HG02763 (cell line): ENCODE measurements around the gene SMG7.

Experiments
- ATAC-seq: cut with Tn5 transposase; IDR thresholded peaks from one replicate; pipeline ENCODE4 v1.9.1; 2021; ENCODE audit warnings: mild to moderate bottlenecking, moderate library complexity; ENCODE audit not compliant: unreplicated experiment

SMG7 gene

GRCh38 chr1:183466781-183467180 is 5.5 kb upstream of the SMG7 start:
- ATAC-seq, result no peak

GRCh38 chr1:183467687-183468086 is 4.6 kb upstream of the SMG7 start:
- no peak for ATAC-seq

- peak; percentile 33 for ATAC-seq
These were observed 1.9 kb upstream of the SMG7 start for GRCh38 chr1:183470147-183470960.

GRCh38 chr1:183470961-183471742 is 1.1 kb upstream of the SMG7 start:
- ATAC-seq, result peak; percentile 25

- peak; percentile 45 for ATAC-seq
These were observed 384 bp upstream of the SMG7 start for GRCh38 chr1:183471743-183472487.

GRCh38 chr1:183473217-183473536 is 878 bp downstream of the SMG7 start:
- ATAC-seq, result no peak

- no peak for ATAC-seq
These were observed 3.8 kb downstream of the SMG7 start for GRCh38 chr1:183476081-183476480.

GRCh38 chr1:183477986-183478781 is 5.9 kb downstream of the SMG7 start:
- ATAC-seq, result no peak

- ATAC-seq, result peak; percentile 59
These were observed 8.7 kb downstream of the SMG7 start for GRCh38 chr1:183480971-183481441.

- no peak for ATAC-seq
These were observed 10.9 kb downstream of the SMG7 start for GRCh38 chr1:183483224-183483623.

GRCh38 chr1:183484254-183484653 is 12.0 kb downstream of the SMG7 start:
- no peak for ATAC-seq

GRCh38 chr1:183484851-183485250 is 12.6 kb downstream of the SMG7 start:
- no peak for ATAC-seq

GRCh38 chr1:183487674-183488442 is 15.6 kb downstream of the SMG7 start:
- ATAC-seq, result no peak

GRCh38 chr1:183490932-183491331 is 18.6 kb downstream of the SMG7 start:
- ATAC-seq, result no peak

- ATAC-seq, result no peak
These were observed 21.4 kb downstream of the SMG7 start for GRCh38 chr1:183493540-183494245.

- ATAC-seq, result no peak
These were observed 23.1 kb downstream of the SMG7 start for GRCh38 chr1:183495420-183495819.

- no peak for ATAC-seq
These were observed 24.9 kb downstream of the SMG7 start for GRCh38 chr1:183497218-183497617.

GRCh38 chr1:183498342-183498991 is 26.2 kb downstream of the SMG7 start:
- no peak for ATAC-seq
